Activated CD4-positive, CD25-positive, alpha-beta regulatory T cell treated with anti-CD3 and anti-CD28 coated beads, Interleukin-2, amount 50 U/mL, for 16 hours (primary cell): Measurements from ENCODE around the gene GSC.
"Not testable (repeated sequence)": the region's sequence is repeated elsewhere in the genome, so short reads cannot be mapped to it uniquely, and the experiment has no call there.

ENCODE experiments used
- DNase-seq: peaks from one replicate; pipeline ENCODE4 v3.0.0-alpha.2; 2020; ENCODE audit warnings: low read depth, low spot score

Gene GSC

GRCh38 chr14:94746131-94746530 is 23.8 kb downstream of the GSC start:
- no peak for DNase-seq

- no peak for DNase-seq
These were observed 31.2 kb downstream of the GSC start for GRCh38 chr14:94738751-94739150.

- no peak for DNase-seq
These were observed 31.8 kb downstream of the GSC start for GRCh38 chr14:94738097-94738496.

- DNase-seq: no peak
These were observed 41.0 kb downstream of the GSC start for GRCh38 chr14:94728950-94729349.

- DNase-seq: not testable (repeated sequence)
These were observed 41.5 kb downstream of the GSC start for GRCh38 chr14:94728440-94728839.

GRCh38 chr14:94726649-94727048 is 43.3 kb downstream of the GSC start:
- DNase-seq: not testable (repeated sequence)

GRCh38 chr14:94724993-94725392 is 44.9 kb downstream of the GSC start:
- DNase-seq: no peak

- DNase-seq: no peak
These were observed 47.5 kb downstream of the GSC start for GRCh38 chr14:94722397-94722796.
